Measurements from ENCODE around the gene NBPF3.

The NBPF3 gene

GRCh38 chr1:21468599-21468998 lies 28.7 kb downstream of the NBPF3 start:
- Histone ChIP-seq H4K91ac (ENCODE audit: low read depth, low read length) (no peak overlapping the region), H3K36me3 (ENCODE audit: control insufficient read depth in 1 of 2, insufficient read depth in 2 of 2, low read length in 2 of 2) (peaks cover 0 to 7% of the 10 kb centered on the region in 2 experiments), H2AFZ (ENCODE audit: insufficient read depth, low read length, poor library complexity) (no peak overlapping the region), H3K9me3 (ENCODE audit: insufficient read depth, low read depth, low read length) (no peaks in the 10 kb centered on the region), H3K14ac (ENCODE audit: low read length) (no peak overlapping the region), H3K18ac (ENCODE audit: low read length) (no peak overlapping the region), H4K12ac (ENCODE audit: low read depth, low read length) (no peak overlapping the region), H2BK120ac (ENCODE audit: insufficient read depth, low read length, poor library complexity) (no peak overlapping the region), H2BK5ac (ENCODE audit: low read depth, low read length, poor library complexity) (no peak overlapping the region), H3K23ac (ENCODE audit: low read length) (no peak overlapping the region), H3K27me3 (ENCODE audit: insufficient read depth, low read length) (no peaks in the 10 kb centered on the region), H2BK12ac (ENCODE audit: low read length) (no peak overlapping the region), H3K79me1 (ENCODE audit: low read length) (no peaks in the 10 kb centered on the region), H3K4me3 (ENCODE audit: low read depth, low read length) (no peak overlapping the region), H4K8ac (ENCODE audit: low read depth, low read length) (no peak overlapping the region), H3K4me1 (ENCODE audit: control insufficient read depth in 1 of 2, insufficient read depth in 2 of 2, low read length in 2 of 2) (peaks cover 0 to 4% of the 10 kb centered on the region in 2 experiments), H3K9ac (ENCODE audit: low read length) (no peak overlapping the region), H3K4me2 (ENCODE audit: low read length) (no peak overlapping the region), H3K4ac (ENCODE audit: low read depth, low read length) (no peak overlapping the region), H3K27ac (ENCODE audit: low read depth, low read length) (no peak overlapping the region), H2AK5ac (ENCODE audit: low read length) (no peak overlapping the region), H3K79me2 (ENCODE audit: control insufficient read depth, insufficient read depth, low read length, poor library complexity) (no peaks in the 10 kb centered on the region)
- peak; percentile 54 to 71 for DNase-seq
- WGBS (ENCODE audit: extremely low coverage, insufficient coverage, insufficient read length) = no CpG with 5 or more reads among the region's 10 CpGs

- H3K27ac ChIP-seq (ENCODE audit: low read depth, low read length) = no peak overlapping the region
- no peak overlapping the region for H3K4me2 ChIP-seq (ENCODE audit: low read length)
- no peak overlapping the region for H2AFZ ChIP-seq (ENCODE audit: insufficient read depth, low read length, poor library complexity)
- H3K23ac ChIP-seq (ENCODE audit: low read length) = no peak overlapping the region
- H3K14ac ChIP-seq (ENCODE audit: low read length) = no peak overlapping the region
- H2BK12ac ChIP-seq (ENCODE audit: low read length) = no peak overlapping the region
- no peak overlapping the region for H3K4ac ChIP-seq (ENCODE audit: low read depth, low read length)
- H4K8ac ChIP-seq (ENCODE audit: low read depth, low read length) = no peak overlapping the region
- H3K27me3 ChIP-seq (ENCODE audit: insufficient read depth, low read length) = no peaks in the 10 kb centered on the region
- no peak for DNase-seq
- WGBS (ENCODE audit: extremely low coverage, insufficient coverage, insufficient read length) = no CpG with 5 or more reads among the region's 9 CpGs
- no peaks in the 10 kb centered on the region for H3K79me1 ChIP-seq (ENCODE audit: low read length)
- no peak overlapping the region for H2BK120ac ChIP-seq (ENCODE audit: insufficient read depth, low read length, poor library complexity)
- H4K91ac ChIP-seq (ENCODE audit: low read depth, low read length) = no peak overlapping the region
- H3K4me3 ChIP-seq (ENCODE audit: low read depth, low read length) = no peak overlapping the region
- H3K18ac ChIP-seq (ENCODE audit: low read length) = no peak overlapping the region
- no peak overlapping the region for H2AK5ac ChIP-seq (ENCODE audit: low read length)
- H3K4me1 ChIP-seq (ENCODE audit: control insufficient read depth in 1 of 2, insufficient read depth in 2 of 2, low read length in 2 of 2) = peaks cover 0 to 4% of the 10 kb centered on the region in 2 experiments
- no peak overlapping the region for H2BK5ac ChIP-seq (ENCODE audit: low read depth, low read length, poor library complexity)
- no peak overlapping the region for H3K9ac ChIP-seq (ENCODE audit: low read length)
- no peaks in the 10 kb centered on the region for H3K9me3 ChIP-seq (ENCODE audit: insufficient read depth, low read depth, low read length)
- H3K36me3 ChIP-seq (ENCODE audit: control insufficient read depth in 1 of 2, insufficient read depth in 2 of 2, low read length in 2 of 2) = peaks cover 0 to 7% of the 10 kb centered on the region in 2 experiments
- H3K79me2 ChIP-seq (ENCODE audit: control insufficient read depth, insufficient read depth, low read length, poor library complexity) = no peaks in the 10 kb centered on the region
- H4K12ac ChIP-seq (ENCODE audit: low read depth, low read length) = no peak overlapping the region
Measured at GRCh38 chr1:21469581-21469980, 29.6 kb downstream of the NBPF3 start.

- Histone ChIP-seq H4K91ac (ENCODE audit: low read depth, low read length) (no peak overlapping the region), H3K9ac (ENCODE audit: low read length) (no peak overlapping the region), H2AFZ (ENCODE audit: insufficient read depth, low read length, poor library complexity) (no peak overlapping the region), H2BK5ac (ENCODE audit: low read depth, low read length, poor library complexity) (no peak overlapping the region), H3K23ac (ENCODE audit: low read length) (no peak overlapping the region), H3K4me3 (ENCODE audit: low read depth, low read length) (no peak overlapping the region), H3K4me1 (ENCODE audit: control insufficient read depth in 1 of 2, insufficient read depth in 2 of 2, low read length in 2 of 2) (peaks cover 0 to 4% of the 10 kb centered on the region in 2 experiments), H3K4ac (ENCODE audit: low read depth, low read length) (no peak overlapping the region), H3K79me2 (ENCODE audit: control insufficient read depth, insufficient read depth, low read length, poor library complexity) (no peaks in the 10 kb centered on the region), H3K27me3 (ENCODE audit: insufficient read depth, low read length) (no peaks in the 10 kb centered on the region), H2AK5ac (ENCODE audit: low read length) (no peak overlapping the region), H3K9me3 (ENCODE audit: insufficient read depth, low read depth, low read length) (no peaks in the 10 kb centered on the region), H4K12ac (ENCODE audit: low read depth, low read length) (no peak overlapping the region), H4K8ac (ENCODE audit: low read depth, low read length) (no peak overlapping the region), H3K14ac (ENCODE audit: low read length) (no peak overlapping the region), H2BK12ac (ENCODE audit: low read length) (no peak overlapping the region), H3K18ac (ENCODE audit: low read length) (no peak overlapping the region), H3K4me2 (ENCODE audit: low read length) (no peak overlapping the region), H3K27ac (ENCODE audit: low read depth, low read length) (no peak overlapping the region), H3K79me1 (ENCODE audit: low read length) (no peaks in the 10 kb centered on the region), H2BK120ac (ENCODE audit: insufficient read depth, low read length, poor library complexity) (no peak overlapping the region), H3K36me3 (ENCODE audit: control insufficient read depth in 1 of 2, insufficient read depth in 2 of 2, low read length in 2 of 2) (peaks cover 0 to 5% of the 10 kb centered on the region in 2 experiments)
- no peak for DNase-seq
- WGBS (ENCODE audit: extremely low coverage, insufficient coverage, insufficient read length) = no CpG with 5 or more reads among the region's 5 CpGs
Measured at GRCh38 chr1:21472861-21473260, 32.9 kb downstream of the NBPF3 start.

GRCh38 chr1:21478356-21478755 lies 38.4 kb downstream of the NBPF3 start:
- H3K27me3 ChIP-seq (ENCODE audit: insufficient read depth, low read length) = no peaks in the 10 kb centered on the region
- no peak overlapping the region for H3K23ac ChIP-seq (ENCODE audit: low read length)
- no peak overlapping the region for H3K4me2 ChIP-seq (ENCODE audit: low read length)
- H3K79me1 ChIP-seq (ENCODE audit: low read length) = no peaks in the 10 kb centered on the region
- H2BK120ac ChIP-seq (ENCODE audit: insufficient read depth, low read length, poor library complexity) = no peak overlapping the region
- H3K79me2 ChIP-seq (ENCODE audit: control insufficient read depth, insufficient read depth, low read length, poor library complexity) = no peaks in the 10 kb centered on the region
- no peak overlapping the region for H4K12ac ChIP-seq (ENCODE audit: low read depth, low read length)
- DNase-seq = no peak
- no peak overlapping the region for H3K4me3 ChIP-seq (ENCODE audit: low read depth, low read length)
- H4K91ac ChIP-seq (ENCODE audit: low read depth, low read length) = no peak overlapping the region
- no CpG with 5 or more reads among the region's 6 CpGs for WGBS (ENCODE audit: extremely low coverage, insufficient coverage, insufficient read length)
- no peak overlapping the region for H3K14ac ChIP-seq (ENCODE audit: low read length)
- H3K9me3 ChIP-seq (ENCODE audit: insufficient read depth, low read depth, low read length) = no peaks in the 10 kb centered on the region
- no peak overlapping the region for H2BK12ac ChIP-seq (ENCODE audit: low read length)
- H3K4me1 ChIP-seq (ENCODE audit: control insufficient read depth in 1 of 2, insufficient read depth in 2 of 2, low read length in 2 of 2) = no peaks in the 10 kb centered on the region
- H3K27ac ChIP-seq (ENCODE audit: low read depth, low read length) = no peak overlapping the region
- H3K18ac ChIP-seq (ENCODE audit: low read length) = no peak overlapping the region
- no peak overlapping the region for H3K4ac ChIP-seq (ENCODE audit: low read depth, low read length)
- no peak overlapping the region for H4K8ac ChIP-seq (ENCODE audit: low read depth, low read length)
- H2AK5ac ChIP-seq (ENCODE audit: low read length) = no peak overlapping the region
- no peak overlapping the region for H3K9ac ChIP-seq (ENCODE audit: low read length)
- H2AFZ ChIP-seq (ENCODE audit: insufficient read depth, low read length, poor library complexity) = no peak overlapping the region
- H2BK5ac ChIP-seq (ENCODE audit: low read depth, low read length, poor library complexity) = no peak overlapping the region
- H3K36me3 ChIP-seq (ENCODE audit: control insufficient read depth in 1 of 2, insufficient read depth in 2 of 2, low read length in 2 of 2) = no peaks in the 10 kb centered on the region

Data from trophoblast cell (in vitro differentiated cells and primary cell).